ENCODE data around the gene C1orf116.

The C1orf116 gene

GRCh38 chr1:207032528-207033017 is at the start of gene C1orf116:
TSS of gene C1orf116 (minus strand) at chr1:207032756. CDS start at chr1:207027598, 5,158 bp downstream.
- no peak for DNase-seq

- DNase-seq: no peak
Observed at GRCh38 chr1:207081806-207082205, 49.2 kb upstream of the C1orf116 start.

GRCh38 chr1:207081088-207081487 is 48.5 kb upstream of the C1orf116 start:
- DNase-seq: no peak

- no peak for DNase-seq
Observed at GRCh38 chr1:207079706-207080241, 47.2 kb upstream of the C1orf116 start.

GRCh38 chr1:207078578-207079132 is 46.1 kb upstream of the C1orf116 start:
- no peak for DNase-seq

GRCh38 chr1:207077470-207078377 is 45.2 kb upstream of the C1orf116 start:
- peak; percentile 34 for DNase-seq

GRCh38 chr1:207077012-207077411 is 44.5 kb upstream of the C1orf116 start:
- no peak for DNase-seq

- no peak for DNase-seq
Observed at GRCh38 chr1:207076181-207076955, 43.8 kb upstream of the C1orf116 start.

GRCh38 chr1:207073906-207074820 is 41.6 kb upstream of the C1orf116 start:
- DNase-seq: no peak

- DNase-seq: no peak
Observed at GRCh38 chr1:207072233-207072632, 39.7 kb upstream of the C1orf116 start.

GRCh38 chr1:207071426-207071825 is 38.9 kb upstream of the C1orf116 start:
- DNase-seq: no peak

GRCh38 chr1:207070811-207071210 is 38.3 kb upstream of the C1orf116 start:
- no peak for DNase-seq

GRCh38 chr1:207069858-207070506 is 37.4 kb upstream of the C1orf116 start:
- no peak for DNase-seq

GRCh38 chr1:207069061-207069460 is 36.5 kb upstream of the C1orf116 start:
- no peak for DNase-seq

- no peak for DNase-seq
Observed at GRCh38 chr1:207067665-207068064, 35.1 kb upstream of the C1orf116 start.

GRCh38 chr1:207067185-207067584 is 34.6 kb upstream of the C1orf116 start:
- DNase-seq: no peak

GRCh38 chr1:207064561-207064960 is 32.0 kb upstream of the C1orf116 start:
- no peak for DNase-seq

GRCh38 chr1:207063014-207063413 is 30.5 kb upstream of the C1orf116 start:
- no peak for DNase-seq

GRCh38 chr1:207062058-207062457 is 29.5 kb upstream of the C1orf116 start:
- DNase-seq: no peak

- DNase-seq: no peak
Observed at GRCh38 chr1:207060596-207060995, 28.0 kb upstream of the C1orf116 start.

- no peak for DNase-seq
Observed at GRCh38 chr1:207059881-207060280, 27.3 kb upstream of the C1orf116 start.

All from NCI-H1694 treated with DMSO at 0.1 percent for 48 hours (cell line).